Ascending aorta (tissue), 2 donors: Measurements from ENCODE around the gene DUOX1. TPM values are rescaled to one million over a fixed set of nuclear protein-coding genes. Genes with fewer than 3 reads are reported as not detected.

Source experiments
- DNase-seq, 2 donors: peaks; one replicate each; pipeline ENCODE4 v3.0.0-alpha.2; 2019; ENCODE audit warnings: low spot score in 2 of 2
- H3K27ac ChIP-seq, 2 donors: fragments of 200-600 bp; sonication (generic); one replicate each; pipeline ENCODE4 v1.5.1; 2016 to 2017; ENCODE audit warnings: mild to moderate bottlenecking in 1 of 2
- H3K27me3 ChIP-seq: fragments of 200-600 bp; sonication (generic); one replicate; pipeline ENCODE4 v1.5.1; 2017
- H3K36me3 ChIP-seq, 2 donors: fragments of 200-600 bp; sonication (generic); one replicate each; pipeline ENCODE4 v1.5.1; 2016
- H3K4me1 ChIP-seq, 2 donors: fragments of 200-600 bp; sonication (generic); one replicate each; pipeline ENCODE4 v1.5.1; 2016 to 2017; ENCODE audit warnings: mild to moderate bottlenecking in 1 of 2
- H3K4me3 ChIP-seq, 2 donors: fragments of 200-600 bp; sonication (generic); one replicate each; pipeline ENCODE4 v1.5.1; 2016 to 2017; ENCODE audit warnings: mild to moderate bottlenecking in 1 of 2
- H3K9me3 ChIP-seq, 2 donors: fragments of 200-600 bp; sonication (generic); one replicate each; pipeline ENCODE4 v1.5.1; 2016
- CTCF ChIP-seq, 3 experiments: fragments of 200-600 bp in 2 of 3; fragments of 450-650 bp in 1 of 3; sonication (generic) in 2 of 3; IDR thresholded peaks; one replicate each; pipeline ENCODE4 v1.5.1; 2016 to 2019; ENCODE audit warnings: antibody characterized with exemption in 3 of 3, mild to moderate bottlenecking in 1 of 3, moderate library complexity in 1 of 3
- intact Hi-C: fragments of 100-400 bp; cut with DNase I; formaldehyde crosslinking; loops from one replicate; pipeline ENCODE4 v1.15.1; 2023
- total RNA-seq: library from RNA; depleted of rRNA; stranded (reverse); fragments of >200 nt; gene quantifications from one replicate; pipeline ENCODE4 v1.1.0, GENCODE V29; 2016

Gene DUOX1
- total RNA-seq, 1 donor from 2014 or later: 2.7 TPM

GRCh38 chr15:45199136-45199810 lies 69.5 kb downstream of the DUOX1 start:
- TF ChIP-seq CTCF (IDR thresholded peaks at IDR 0.05): no peak
- peaks cover 0 to 7% of the 10 kb centered on the region in 2 donors for H3K4me1 ChIP-seq
- no peaks in the 10 kb centered on the region for H3K36me3 ChIP-seq
- no peak for DNase-seq
- peak overlapping the region; percentile 68 to 87 for H3K4me3 ChIP-seq
- intact Hi-C loops: loop anchor here (10.0 kb wide), 1 partner anchor 484 kb away; the partner anchor contains the start of genes B2M and PATL2
- no peaks in the 10 kb centered on the region for H3K27me3 ChIP-seq
- H3K9me3 ChIP-seq: no peaks in the 10 kb centered on the region
- H3K27ac ChIP-seq: peak overlapping the region; percentile 96 to 98

GRCh38 chr15:45200001-45200798 lies 70.4 kb downstream of the DUOX1 start:
- Histone ChIP-seq H3K4me3 (peak overlapping the region; percentile 68 to 87), H3K36me3 (no peaks in the 10 kb centered on the region), H3K27me3 (no peaks in the 10 kb centered on the region), H3K4me1 (peaks cover 0 to 7% of the 10 kb centered on the region in 2 donors), H3K9me3 (no peaks in the 10 kb centered on the region), H3K27ac (peak overlapping the region; percentile 96 to 98)
- DNase-seq: peak; percentile 93 to 99
- intact Hi-C loops: loop anchor here (2.0 to 5.0 kb wide), 3 partner anchors 179 to 663 kb away; partner anchors contain the start of genes EIF3J and GATM
- TF ChIP-seq CTCF (IDR thresholded peaks at IDR 0.05): no peak

GRCh38 chr15:45200799-45201556 lies 71.2 kb downstream of the DUOX1 start:
- Histone ChIP-seq H3K27ac (peak overlapping the region; percentile 96 to 98), H3K36me3 (no peaks in the 10 kb centered on the region), H3K4me1 (peaks cover 0 to 7% of the 10 kb centered on the region in 2 donors), H3K4me3 (peak overlapping the region; percentile 68 to 87), H3K9me3 (no peaks in the 10 kb centered on the region), H3K27me3 (no peaks in the 10 kb centered on the region)
- intact Hi-C loops: loop anchor here (1.0 to 5.0 kb wide), 4 partner anchors 78 to 664 kb away; partner anchors contain the start of genes EIF3J and GATM
- DNase-seq: peak; percentile 51 to 89
- no peak for TF ChIP-seq CTCF (IDR thresholded peaks at IDR 0.05)

- Histone ChIP-seq H3K9me3 (no peaks in the 10 kb centered on the region), H3K27me3 (no peaks in the 10 kb centered on the region), H3K27ac (peak overlapping the region; percentile 96 to 98), H3K36me3 (no peaks in the 10 kb centered on the region), H3K4me1 (peaks cover 0 to 7% of the 10 kb centered on the region in 2 donors), H3K4me3 (peak overlapping the region; percentile 68 to 87)
- intact Hi-C loops: loop anchor here (1.0 to 5.0 kb wide), 4 partner anchors 78 to 664 kb away; partner anchors contain the start of genes EIF3J and GATM
- no peak for DNase-seq
- no peak for TF ChIP-seq CTCF (IDR thresholded peaks at IDR 0.05)
Observed at GRCh38 chr15:45201557-45201859, 71.7 kb downstream of the DUOX1 start.

- intact Hi-C loops: loop anchor here (1.0 to 5.0 kb wide), 4 partner anchors 77 to 665 kb away; partner anchors contain the start of genes EIF3J and GATM
- Histone ChIP-seq H3K9me3 (no peaks in the 10 kb centered on the region), H3K27me3 (no peaks in the 10 kb centered on the region), H3K4me1 (peaks cover 0 to 7% of the 10 kb centered on the region in 2 donors), H3K4me3 (no peak overlapping the region), H3K36me3 (no peaks in the 10 kb centered on the region), H3K27ac (peak overlapping the region in 1 of 2 donors; percentile 98)
- no peak for DNase-seq
- no peak for TF ChIP-seq CTCF (IDR thresholded peaks at IDR 0.05)
Observed at GRCh38 chr15:45201869-45202268, 72.1 kb downstream of the DUOX1 start.
